ENCODE measurements around the gene CHI3L2.

The CHI3L2 gene

GRCh38 chr1:111289371-111289770, 61.9 kb downstream of the CHI3L2 start:
- FAIRE-seq, result no peak
- TF ChIP-seq TAF1 (IDR thresholded peaks at IDR 0.05; ENCODE audit: borderline replicate concordance, low read depth, low read length), result no peak
- TF ChIP-seq POLR2A (IDR thresholded peaks at IDR 0.05; ENCODE audit: low read depth, low read length), result no peak
- TF ChIP-seq POLR2AphosphoS5 (IDR thresholded peaks at IDR 0.05; ENCODE audit: low read depth, low read length), result no peak
- DNase-seq (ENCODE audit: insufficient read length), result no peak

GRCh38 chr1:111290104-111290503, 62.6 kb downstream of the CHI3L2 start:
- no peak for TF ChIP-seq TAF1 (IDR thresholded peaks at IDR 0.05; ENCODE audit: borderline replicate concordance, low read depth, low read length)
- TF ChIP-seq POLR2AphosphoS5 (IDR thresholded peaks at IDR 0.05; ENCODE audit: low read depth, low read length), result no peak
- no peak for TF ChIP-seq POLR2A (IDR thresholded peaks at IDR 0.05; ENCODE audit: low read depth, low read length)
- FAIRE-seq (no peak), DNase-seq (ENCODE audit: insufficient read length) (no peak)

- DNase-seq (ENCODE audit: insufficient read length) (no peak), FAIRE-seq (no peak)
- no peak for TF ChIP-seq POLR2A (IDR thresholded peaks at IDR 0.05; ENCODE audit: low read depth, low read length)
- no peak for TF ChIP-seq POLR2AphosphoS5 (IDR thresholded peaks at IDR 0.05; ENCODE audit: low read depth, low read length)
- no peak for TF ChIP-seq TAF1 (IDR thresholded peaks at IDR 0.05; ENCODE audit: borderline replicate concordance, low read depth, low read length)
Observed at GRCh38 chr1:111290630-111291029, 63.1 kb downstream of the CHI3L2 start, which contains the start of gene CHIA. Gene CHIA, plus strand, starts transcription at chr1:111290851. Its CDS starts 19,617 bp downstream, at chr1:111310468.

All from GM12892 (cell line).